Right atrium auricular region (tissue), 2 donors: Measurements from ENCODE around the gene NOTCH1. TPM values are rescaled to one million over a fixed set of nuclear protein-coding genes. Genes with fewer than 3 reads are reported as not detected.

Experiments used
- DNase-seq: peaks from one replicate; pipeline ENCODE4 v3.0.0-alpha.2; 2019; ENCODE audit warnings: low spot score
- H3K27ac ChIP-seq, 2 donors: fragments of 200-600 bp; sonication (generic); 1 replicate in 1 of 2; 2 replicates in 1 of 2; pipeline ENCODE4 v1.5.1; 2016 to 2019
- H3K27me3 ChIP-seq, 2 donors: fragments of 200-600 bp; sonication (generic); one replicate each; pipeline versions ENCODE4 v1.5.1 to v1.6.0; 2017 to 2019
- H3K36me3 ChIP-seq: fragments of 200-600 bp; sonication (generic); one replicate; pipeline ENCODE4 v1.5.1; 2016
- H3K4me1 ChIP-seq, 2 donors: fragments of 200-600 bp; sonication (generic); one replicate each; pipeline versions ENCODE4 v1.5.1 to v1.6.0; 2017 to 2019
- H3K4me3 ChIP-seq, 2 donors: fragments of 200-600 bp; sonication (generic); 1 replicate in 1 of 2; 2 replicates in 1 of 2; pipeline ENCODE4 v1.5.1; 2017 to 2019; ENCODE audit warnings: mild to moderate bottlenecking in 1 of 2, moderate library complexity in 1 of 2
- H3K9me3 ChIP-seq, 2 donors: fragments of 200-600 bp; sonication (generic); one replicate each; pipeline ENCODE4 v1.5.1; 2019
- total RNA-seq, 2 donors: library from RNA; depleted of rRNA; stranded (reverse); fragments of >200 nt; gene quantifications; one replicate each; pipeline ENCODE4 v1.1.0, GENCODE V29; 2016
- TF ChIP-seq, protein P1 (sequence below), 2 donors: fragments of 200-600 bp; sonication (generic); IDR thresholded peaks; one replicate each; pipeline ENCODE4 v1.5.1; 2019; ENCODE audit warnings: antibody characterized with exemption in 2 of 2

NOTCH1 gene
- total RNA-seq, 2 donors from 2014 or later: 14.2 to 39.7 TPM

GRCh38 chr9:136589766-136590763, 44.2 kb upstream of the NOTCH1 start:
- Histone ChIP-seq H3K27ac (peak overlapping the region in 1 of 2 donors; percentile 42), H3K4me3 (no peak overlapping the region), H3K27me3 (no peaks in the 10 kb centered on the region), H3K4me1 (peaks cover 0 to 63% of the 10 kb centered on the region in 2 donors), H3K36me3 (no peaks in the 10 kb centered on the region), H3K9me3 (no peaks in the 10 kb centered on the region)
- TF ChIP-seq, protein P1, sequence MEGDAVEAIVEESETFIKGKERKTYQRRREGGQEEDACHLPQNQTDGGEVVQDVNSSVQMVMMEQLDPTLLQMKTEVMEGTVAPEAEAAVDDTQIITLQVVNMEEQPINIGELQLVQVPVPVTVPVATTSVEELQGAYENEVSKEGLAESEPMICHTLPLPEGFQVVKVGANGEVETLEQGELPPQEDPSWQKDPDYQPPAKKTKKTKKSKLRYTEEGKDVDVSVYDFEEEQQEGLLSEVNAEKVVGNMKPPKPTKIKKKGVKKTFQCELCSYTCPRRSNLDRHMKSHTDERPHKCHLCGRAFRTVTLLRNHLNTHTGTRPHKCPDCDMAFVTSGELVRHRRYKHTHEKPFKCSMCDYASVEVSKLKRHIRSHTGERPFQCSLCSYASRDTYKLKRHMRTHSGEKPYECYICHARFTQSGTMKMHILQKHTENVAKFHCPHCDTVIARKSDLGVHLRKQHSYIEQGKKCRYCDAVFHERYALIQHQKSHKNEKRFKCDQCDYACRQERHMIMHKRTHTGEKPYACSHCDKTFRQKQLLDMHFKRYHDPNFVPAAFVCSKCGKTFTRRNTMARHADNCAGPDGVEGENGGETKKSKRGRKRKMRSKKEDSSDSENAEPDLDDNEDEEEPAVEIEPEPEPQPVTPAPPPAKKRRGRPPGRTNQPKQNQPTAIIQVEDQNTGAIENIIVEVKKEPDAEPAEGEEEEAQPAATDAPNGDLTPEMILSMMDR (IDR thresholded peaks at IDR 0.05): no peak
- no peak for DNase-seq

DNA sequence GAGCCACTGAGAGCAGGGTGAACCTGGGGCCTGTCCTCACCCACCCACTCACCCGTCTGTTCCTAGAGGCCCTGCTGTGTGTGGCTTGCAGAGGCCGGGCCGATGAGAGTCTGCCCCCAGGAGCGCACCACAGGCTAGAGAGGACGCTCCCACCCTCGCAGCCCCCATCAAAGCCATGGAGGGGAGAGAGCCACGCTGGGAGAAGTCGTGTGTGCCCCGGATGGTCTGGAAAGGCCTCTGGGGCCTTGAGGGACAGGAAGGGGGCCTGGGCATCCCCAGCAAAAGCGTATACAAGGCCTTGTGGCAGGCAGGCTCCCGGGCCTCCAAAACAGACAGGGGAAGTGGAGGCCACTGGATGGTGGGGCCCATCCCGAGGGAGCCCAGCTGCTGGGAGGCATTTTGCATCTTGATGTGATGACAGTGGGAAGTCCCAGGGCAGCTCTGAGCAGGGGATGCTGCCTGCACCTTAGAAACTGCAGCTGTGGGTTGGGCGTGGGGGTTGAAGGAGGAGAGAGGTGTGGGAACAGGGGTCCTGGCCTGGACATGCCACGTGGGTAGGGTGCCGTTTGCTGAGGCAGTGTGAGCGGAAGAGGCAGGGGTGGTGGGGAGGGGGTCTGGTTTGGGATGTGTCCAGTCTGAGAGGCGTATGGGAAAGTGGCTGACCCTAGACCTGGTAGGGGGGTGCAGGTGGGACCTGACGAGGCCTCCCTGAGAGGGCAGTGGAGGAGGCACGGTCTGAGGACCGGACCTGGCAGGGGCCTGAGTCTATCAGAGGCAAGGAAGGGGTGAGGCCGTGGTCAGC, 43.0 kb upstream of the NOTCH1 start:
- DNase-seq: no peak
- no peaks in the 10 kb centered on the region for H3K36me3 ChIP-seq
- peak overlapping the region in 1 of 2 donors; percentile 26 for H3K27ac ChIP-seq
- peaks cover 0 to 69% of the 10 kb centered on the region in 2 donors for H3K4me1 ChIP-seq
- no peaks in the 10 kb centered on the region for H3K9me3 ChIP-seq
- H3K27me3 ChIP-seq: no peaks in the 10 kb centered on the region
- H3K4me3 ChIP-seq: no peak overlapping the region
- TF ChIP-seq, protein P1 (IDR thresholded peaks at IDR 0.05): no peak

DNA sequence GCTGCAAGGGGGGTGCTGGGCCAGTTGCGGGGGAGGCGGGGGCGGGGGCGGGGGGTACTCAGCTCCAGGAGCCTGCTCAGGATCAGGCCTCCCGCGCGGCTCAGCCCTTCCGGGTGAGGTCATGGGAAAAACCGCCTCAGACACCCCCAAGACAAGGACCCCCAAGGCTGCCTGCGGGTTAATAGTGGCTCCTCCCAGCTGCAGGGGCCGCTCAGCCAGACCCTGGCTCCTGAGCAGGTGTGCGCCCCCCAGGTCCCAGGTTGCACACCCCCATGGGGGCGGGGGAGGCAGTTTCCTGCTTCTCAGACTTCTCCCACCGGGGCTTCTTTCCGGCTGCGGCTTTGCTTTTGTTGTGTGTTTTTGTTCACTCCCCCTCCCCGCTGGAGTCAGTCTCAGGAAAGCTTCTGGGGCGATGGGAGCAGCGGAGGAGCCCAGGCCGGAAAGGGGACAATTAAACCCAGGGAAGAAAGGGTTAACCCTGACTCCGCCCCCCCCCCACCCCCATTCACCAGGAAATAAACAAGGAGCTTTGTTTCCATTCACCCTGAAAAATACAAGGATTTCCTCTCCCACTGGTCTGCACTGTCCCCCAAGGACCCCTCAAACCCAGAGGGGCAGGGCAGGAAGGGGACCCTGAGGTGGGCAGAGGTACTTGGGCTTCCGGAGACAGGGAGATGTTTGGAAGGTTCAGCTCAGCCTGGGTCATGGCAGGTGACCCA, 42.3 kb upstream of the NOTCH1 start:
- Histone ChIP-seq H3K27me3 (no peaks in the 10 kb centered on the region), H3K4me3 (no peak overlapping the region), H3K9me3 (no peaks in the 10 kb centered on the region), H3K4me1 (peaks cover 0 to 69% of the 10 kb centered on the region in 2 donors), H3K27ac (peak overlapping the region in 1 of 2 donors; percentile 26), H3K36me3 (no peaks in the 10 kb centered on the region)
- TF ChIP-seq, protein P1 (IDR thresholded peaks at IDR 0.05): no peak
- no peak for DNase-seq

DNA sequence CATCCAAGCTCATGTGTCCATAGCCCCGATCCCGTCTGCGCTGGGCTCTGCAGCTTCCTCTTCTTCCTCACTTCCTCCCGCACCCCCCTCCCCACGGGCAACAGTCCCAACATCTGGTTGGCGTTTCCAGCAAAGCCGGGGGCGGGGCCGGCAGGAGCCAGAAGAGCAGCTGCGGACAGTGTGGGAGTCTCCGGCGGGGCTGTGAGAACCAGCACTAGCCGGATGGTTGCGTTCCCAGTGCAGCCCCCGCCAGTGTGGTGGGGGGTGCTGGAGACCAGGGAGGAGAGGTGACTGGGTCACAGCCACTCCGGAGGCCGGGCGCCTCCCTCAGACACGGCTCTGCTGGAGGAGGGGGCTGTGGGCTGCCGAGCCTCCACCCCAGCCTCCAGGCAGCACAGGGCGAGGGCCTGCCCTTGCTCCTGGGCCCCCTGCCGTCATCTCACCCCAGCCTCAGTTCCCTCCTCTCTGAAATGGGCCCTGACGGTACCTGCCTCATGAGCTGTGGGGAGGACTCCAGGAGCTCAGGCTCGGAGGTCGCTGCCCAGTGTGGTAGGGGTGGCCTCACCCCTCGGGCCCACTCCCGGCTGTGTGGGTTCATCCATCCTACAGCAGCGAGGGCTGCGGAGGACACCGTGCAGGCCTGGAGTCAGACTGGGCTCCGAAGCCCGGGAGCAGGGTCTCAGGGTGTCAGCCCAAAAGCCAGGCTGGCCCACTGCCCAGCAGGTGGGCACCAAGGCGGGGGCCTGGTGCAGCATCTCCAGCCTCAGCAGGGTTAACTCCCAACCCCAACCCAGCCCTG, 41.5 kb upstream of the NOTCH1 start:
- Histone ChIP-seq H3K9me3 (no peaks in the 10 kb centered on the region), H3K36me3 (no peaks in the 10 kb centered on the region), H3K27ac (no peak overlapping the region), H3K4me1 (peaks cover 0 to 69% of the 10 kb centered on the region in 2 donors), H3K4me3 (peak overlapping the region in 1 of 2 donors; percentile 13), H3K27me3 (no peaks in the 10 kb centered on the region)
- no peak for DNase-seq
- TF ChIP-seq, protein P1 (IDR thresholded peaks at IDR 0.05): no peak
